Endometrial microvascular endothelial cells (primary cell): ENCODE data around the gene MPL. TPM values are rescaled to one million over a fixed set of nuclear protein-coding genes. Genes with fewer than 3 reads are reported as not detected.

ENCODE experiments used
- in situ Hi-C: cut with HindIII; loops from 2 replicates; pipeline ENCODE4 v1.10.0; 2017; ENCODE audit warnings: low sequenced_read_pairs, low pct_unique_long_range_greater_than_20kb; ENCODE audit errors: inconsistent ontology term
- total RNA-seq: library from RNA; depleted of rRNA; stranded (reverse); fragments of >200 nt; gene quantifications from one replicate; pipeline ENCODE4 v1.2.3, GENCODE V29; 2015; ENCODE audit errors: inconsistent ontology term

MPL gene
- total RNA-seq = not detected

GRCh38 chr1:43337588-43337987, at the start of gene MPL:
Gene MPL, plus strand, starts transcription at chr1:43337818. Its CDS starts 31 bp downstream, at chr1:43337849.
- in situ Hi-C loops = no loop called here

GRCh38 chr1:43288058-43288784, 49.4 kb upstream of the MPL start:
- in situ Hi-C loops = no loop called here

GRCh38 chr1:43288785-43289706, 48.6 kb upstream of the MPL start:
- in situ Hi-C loops = no loop called here

DNA sequence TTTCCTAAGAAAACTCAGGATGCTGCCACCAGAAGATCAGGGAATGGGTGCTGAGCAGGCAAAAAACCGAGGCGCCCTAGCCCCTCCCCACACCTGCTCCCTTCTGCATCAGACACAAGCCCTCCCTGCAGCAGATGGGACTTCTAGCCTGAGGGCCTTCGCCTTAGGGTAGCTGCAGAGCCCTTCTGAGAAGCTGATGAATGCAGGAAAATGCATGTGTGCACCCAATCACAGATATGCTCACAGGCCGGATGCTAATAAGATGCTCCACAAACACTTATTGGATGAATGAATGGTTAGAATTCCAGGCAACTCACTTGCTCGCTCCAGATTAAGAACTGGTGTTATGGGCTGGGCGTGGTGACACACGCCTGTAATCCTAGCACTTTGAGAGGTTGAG, 45.4 kb upstream of the MPL start:
- in situ Hi-C loops = no loop called here

DNA sequence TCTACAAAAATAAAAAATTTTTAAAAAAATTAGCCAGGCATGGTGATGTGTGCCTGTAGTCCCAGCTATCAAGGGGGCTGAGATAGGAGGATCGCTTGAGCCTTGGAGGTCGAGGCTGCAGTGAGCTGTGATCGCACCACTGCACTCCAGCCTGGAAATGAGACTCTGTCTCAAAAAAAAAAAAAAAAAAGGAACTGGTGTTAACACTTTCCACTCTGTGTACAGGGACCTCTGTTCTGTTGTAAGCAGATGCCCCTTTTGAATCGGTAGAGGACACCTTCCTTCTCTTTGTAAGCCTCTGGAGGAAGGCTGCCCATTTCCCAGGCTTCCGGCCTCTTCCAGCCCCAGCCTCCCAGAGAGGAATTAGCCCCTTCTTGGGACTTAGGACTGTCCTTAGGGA, 44.9 kb upstream of the MPL start:
- in situ Hi-C loops = no loop called here

GRCh38 chr1:43293176-43293575, 44.4 kb upstream of the MPL start:
- in situ Hi-C loops = no loop called here

- in situ Hi-C loops = no loop called here
Measured at GRCh38 chr1:43293896-43294760, 43.5 kb upstream of the MPL start.

DNA sequence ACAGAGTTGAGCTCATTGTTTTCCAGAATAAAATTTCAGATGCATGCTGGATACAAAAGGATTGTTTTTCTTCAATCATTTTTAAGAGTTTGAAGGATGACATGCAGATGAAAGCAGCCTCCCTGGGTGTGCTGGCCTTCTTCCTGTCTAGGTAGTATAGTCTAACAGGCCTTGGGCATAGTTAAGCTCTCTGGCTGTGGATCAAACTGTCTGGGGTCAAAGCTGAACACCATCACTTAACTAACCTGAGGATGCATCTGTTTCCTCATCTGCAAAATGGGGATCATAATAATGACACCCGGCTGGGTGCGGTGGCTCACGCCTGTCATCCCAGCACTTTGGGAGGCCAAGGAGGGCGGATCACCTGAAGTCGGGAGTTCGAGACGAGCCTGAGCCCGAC, 42.9 kb upstream of the MPL start:
- in situ Hi-C loops = no loop called here

DNA sequence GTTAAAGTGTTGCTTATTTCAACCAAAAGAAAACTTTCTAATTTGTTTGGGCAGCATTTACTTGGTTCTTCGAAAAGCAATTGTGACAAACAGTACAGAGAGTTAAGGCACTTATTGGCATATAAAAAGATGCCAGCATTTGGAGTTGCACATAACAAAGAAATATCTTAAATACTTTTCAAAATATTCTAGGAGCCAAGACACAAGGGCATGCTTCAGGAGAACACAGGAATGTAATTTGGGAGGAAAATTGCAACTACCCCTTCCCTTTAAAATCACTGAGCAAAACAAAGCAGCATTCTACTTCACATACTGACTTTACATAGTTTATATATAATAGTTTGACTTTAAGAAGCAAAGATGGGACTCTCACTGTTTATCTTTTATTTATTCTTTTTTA, 41.4 kb upstream of the MPL start:
- in situ Hi-C loops = no loop called here

- in situ Hi-C loops = no loop called here
Measured at GRCh38 chr1:43298055-43298454, 39.6 kb upstream of the MPL start.

- in situ Hi-C loops = no loop called here
Measured at GRCh38 chr1:43299101-43299500, 38.5 kb upstream of the MPL start.

DNA sequence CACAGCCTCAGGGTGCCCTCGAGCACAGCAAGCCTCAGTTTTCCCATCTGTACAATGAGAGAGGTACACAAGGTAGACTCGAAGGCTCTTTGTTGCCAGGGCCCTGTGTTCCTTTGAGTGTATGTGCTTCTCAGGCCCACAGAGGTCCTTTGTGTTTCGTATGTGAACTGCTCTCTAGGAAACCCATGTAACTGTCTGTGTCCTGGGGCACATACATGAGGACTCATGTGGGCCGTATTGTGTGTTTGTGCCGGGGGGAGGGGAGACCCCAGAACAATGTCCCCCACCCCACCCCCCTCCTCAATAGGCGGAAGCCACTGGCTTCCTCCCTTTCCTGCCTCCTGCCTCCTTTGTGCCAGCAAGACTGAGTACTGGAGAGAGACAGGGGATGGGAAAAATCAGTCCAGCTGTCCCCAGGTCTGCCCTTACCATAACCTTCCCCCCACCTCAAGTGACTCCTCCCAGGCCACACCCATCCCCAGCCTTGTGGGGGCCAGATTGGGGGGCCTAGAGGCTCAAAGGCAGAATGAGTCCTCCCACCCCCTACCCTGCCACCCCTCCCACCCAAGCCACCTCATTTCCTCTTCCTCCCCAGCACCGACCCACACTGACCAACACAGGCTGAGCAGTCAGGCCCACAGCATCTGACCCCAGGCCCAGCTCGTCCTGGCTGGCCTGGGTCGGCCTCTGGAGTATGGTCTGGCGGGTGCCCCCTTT, 37.1 kb upstream of the MPL start, which contains the start of gene TIE1:
Gene TIE1 (plus strand): TSS at position 605 of the 717 bp plus-strand sequence. CDS start 90 bp downstream, at position 695.
- in situ Hi-C loops = no loop called here

GRCh38 chr1:43302201-43302600, 35.4 kb upstream of the MPL start:
- in situ Hi-C loops = no loop called here

GRCh38 chr1:43302721-43303470, 34.7 kb upstream of the MPL start:
- in situ Hi-C loops = no loop called here

- in situ Hi-C loops = no loop called here
Measured at GRCh38 chr1:43303471-43304313, 33.9 kb upstream of the MPL start.

GRCh38 chr1:43304314-43304681, 33.3 kb upstream of the MPL start:
- in situ Hi-C loops = no loop called here

GRCh38 chr1:43304771-43305300, 32.8 kb upstream of the MPL start:
- in situ Hi-C loops = no loop called here
